Measurements from ENCODE around the gene SPAG9. TPM values are rescaled to one million over a fixed set of nuclear protein-coding genes. Genes with fewer than 3 reads are reported as not detected.

SPAG9 gene
- total RNA-seq, 1 experiment from 2014 or later, result 90.5 TPM

DNA sequence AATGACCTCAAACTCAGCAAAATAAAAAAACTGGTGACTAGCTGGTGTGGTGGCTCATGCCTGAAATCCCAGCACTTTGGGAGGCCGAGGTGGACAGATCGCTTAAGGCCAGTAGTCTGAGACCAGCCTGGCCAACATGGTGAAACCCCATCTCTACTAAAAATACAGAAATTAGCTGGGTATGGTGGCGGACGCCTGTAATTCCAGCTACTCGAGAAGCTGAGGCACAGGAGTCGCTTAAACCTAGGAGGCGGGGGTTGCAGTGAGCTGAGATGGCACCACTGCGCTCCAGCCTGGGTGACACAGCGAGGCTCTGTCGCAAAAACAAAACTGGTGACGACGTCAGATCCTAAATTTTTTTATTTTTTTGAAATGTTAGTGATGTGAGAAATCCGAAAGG, 172.0 kb downstream of the SPAG9 start:
- DNase-seq (no peak), ATAC-seq (no peak)
- Histone ChIP-seq H3K79me2 (ENCODE audit: low read length) (no peaks in the 10 kb centered on the region), H3K9me3 (ENCODE audit: low read length) (no peaks in the 10 kb centered on the region), H3K36me3 (ENCODE audit: low read depth, low read length) (no peaks in the 10 kb centered on the region), H3K27me3 (ENCODE audit: low read length) (no peaks in the 10 kb centered on the region), H3K4me3 (ENCODE audit: low read length) (no peak overlapping the region), H3K9me2 (replicated peaks; ENCODE audit: low read length) (no peaks in the 10 kb centered on the region), H3K27ac (ENCODE audit: low read length) (no peak overlapping the region), H3K4me1 (ENCODE audit: insufficient read depth, low read length) (peaks cover 51% of the 10 kb centered on the region), H3K4me2 (ENCODE audit: low read length) (no peak overlapping the region), H3F3A (ENCODE audit: low read length, unreplicated experiment) (no peaks in the 10 kb centered on the region), H3K9ac (ENCODE audit: low read length) (no peak overlapping the region), H2AFZ (ENCODE audit: low read length) (peak overlapping the region; percentile 14; the same call in 1 of the 2 replicates), H4K20me1 (ENCODE audit: low read length) (no peaks in the 10 kb centered on the region)
- TF ChIP-seq, protein P1, sequence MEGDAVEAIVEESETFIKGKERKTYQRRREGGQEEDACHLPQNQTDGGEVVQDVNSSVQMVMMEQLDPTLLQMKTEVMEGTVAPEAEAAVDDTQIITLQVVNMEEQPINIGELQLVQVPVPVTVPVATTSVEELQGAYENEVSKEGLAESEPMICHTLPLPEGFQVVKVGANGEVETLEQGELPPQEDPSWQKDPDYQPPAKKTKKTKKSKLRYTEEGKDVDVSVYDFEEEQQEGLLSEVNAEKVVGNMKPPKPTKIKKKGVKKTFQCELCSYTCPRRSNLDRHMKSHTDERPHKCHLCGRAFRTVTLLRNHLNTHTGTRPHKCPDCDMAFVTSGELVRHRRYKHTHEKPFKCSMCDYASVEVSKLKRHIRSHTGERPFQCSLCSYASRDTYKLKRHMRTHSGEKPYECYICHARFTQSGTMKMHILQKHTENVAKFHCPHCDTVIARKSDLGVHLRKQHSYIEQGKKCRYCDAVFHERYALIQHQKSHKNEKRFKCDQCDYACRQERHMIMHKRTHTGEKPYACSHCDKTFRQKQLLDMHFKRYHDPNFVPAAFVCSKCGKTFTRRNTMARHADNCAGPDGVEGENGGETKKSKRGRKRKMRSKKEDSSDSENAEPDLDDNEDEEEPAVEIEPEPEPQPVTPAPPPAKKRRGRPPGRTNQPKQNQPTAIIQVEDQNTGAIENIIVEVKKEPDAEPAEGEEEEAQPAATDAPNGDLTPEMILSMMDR (conservative IDR thresholded peaks at IDR 0.05; ENCODE audit: low read depth, low read length), result no peak
- TF ChIP-seq EZH2 (IDR thresholded peaks at IDR 0.05; ENCODE audit: low read length, unreplicated experiment), result no peak
- TF ChIP-seq EZH2phosphoT487 (IDR thresholded peaks at IDR 0.05; ENCODE audit: borderline replicate concordance, low read length), result no peak
- ChIA-PET POLR2A (ENCODE audit: unreplicated experiment) (interaction anchor here (0.5 to 0.8 kb wide), 4 partner anchors 32 to 82 kb away, joined by 3 to 4 read pairs (median 3); partner anchors contain the start of gene TOB1), CTCF (interaction anchor here (0.7 to 1.9 kb wide), 3 partner anchors 85 to 165 kb away, joined by 4 to 14 read pairs (median 11); no protein-coding TSS in a partner anchor)
- intact Hi-C loops (cut with micrococcal nuclease), result no loop called here
- BruUV-seq (replicated peaks), result no TSS peak

DNA sequence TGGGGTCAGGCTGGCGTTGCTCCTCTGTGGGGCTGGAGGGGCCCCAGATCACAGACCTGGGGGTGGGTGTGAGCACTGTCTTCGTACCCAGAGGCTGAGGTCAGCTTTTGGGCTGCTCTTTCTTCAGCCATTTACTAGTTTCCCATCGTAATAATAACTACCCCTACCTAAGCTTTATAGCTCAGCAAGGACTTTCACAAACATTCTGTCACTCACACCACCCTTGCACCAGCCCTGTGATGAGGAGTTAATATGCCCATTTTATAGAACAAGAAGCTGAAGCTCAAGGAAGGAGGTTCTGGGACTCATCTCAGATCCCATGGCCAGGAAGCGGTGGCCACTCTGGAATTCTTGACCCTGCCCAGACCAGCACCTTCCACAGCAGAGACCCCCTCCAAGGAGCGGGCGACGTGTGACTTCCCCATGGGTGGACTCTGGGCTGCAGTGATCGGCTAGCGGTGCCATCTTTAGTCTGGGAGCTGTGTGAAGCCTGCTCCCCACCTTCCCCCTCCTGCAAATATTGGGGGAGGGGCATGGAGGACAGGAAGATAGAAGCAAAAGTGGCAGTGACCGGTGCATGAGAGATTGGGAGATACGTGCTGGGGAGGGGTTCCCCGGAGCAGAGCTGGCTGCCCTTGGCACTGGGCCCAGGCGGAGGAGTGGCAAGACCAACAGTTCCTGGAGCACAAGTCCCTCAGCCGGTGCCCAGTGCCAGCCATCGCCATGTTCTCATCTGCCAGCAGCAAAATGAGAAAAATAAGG, 172.7 kb downstream of the SPAG9 start:
- Histone ChIP-seq H4K20me1 (ENCODE audit: low read length) (no peaks in the 10 kb centered on the region), H3K9ac (ENCODE audit: low read length) (no peak overlapping the region), H3K9me2 (replicated peaks; ENCODE audit: low read length) (no peaks in the 10 kb centered on the region), H3K4me1 (ENCODE audit: insufficient read depth, low read length) (peaks cover 54% of the 10 kb centered on the region), H3K27me3 (ENCODE audit: low read length) (no peaks in the 10 kb centered on the region), H3K27ac (ENCODE audit: low read length) (no peak overlapping the region), H3K4me2 (ENCODE audit: low read length) (peak overlapping the region; percentile 9; the same call in 1 of the 2 replicates), H3K4me3 (ENCODE audit: low read length) (no peak overlapping the region), H3K36me3 (ENCODE audit: low read depth, low read length) (no peaks in the 10 kb centered on the region), H3K9me3 (ENCODE audit: low read length) (no peaks in the 10 kb centered on the region), H2AFZ (ENCODE audit: low read length) (peak overlapping the region; percentile 14; the same call in 1 of the 2 replicates), H3K79me2 (ENCODE audit: low read length) (no peaks in the 10 kb centered on the region), H3F3A (ENCODE audit: low read length, unreplicated experiment) (no peaks in the 10 kb centered on the region)
- TF ChIP-seq EZH2phosphoT487 (IDR thresholded peaks at IDR 0.05; ENCODE audit: borderline replicate concordance, low read length), result no peak
- TF ChIP-seq EZH2 (IDR thresholded peaks at IDR 0.05; ENCODE audit: low read length, unreplicated experiment), result no peak
- TF ChIP-seq, protein P1 (conservative IDR thresholded peaks at IDR 0.05; ENCODE audit: low read depth, low read length), result no peak
- DNase-seq, result peak; percentile 46
- BruUV-seq (replicated peaks), result no TSS peak
- no peak for ATAC-seq
- ChIA-PET POLR2A (ENCODE audit: unreplicated experiment) (interaction anchor here (0.5 to 0.8 kb wide), 3 partner anchors 31 to 82 kb away, joined by 3 to 4 read pairs (median 3); partner anchors contain the start of gene TOB1), CTCF (interaction anchor here (0.6 to 0.7 kb wide), 3 partner anchors 12 to 165 kb away, joined by 4 to 14 read pairs (median 5); no protein-coding TSS in a partner anchor)
- intact Hi-C loops (cut with micrococcal nuclease), result no loop called here
